DOHH2 (cell line): Measurements from ENCODE around the gene MAP1B.

ENCODE experiments used
- H3F3A ChIP-seq: fragments of 200-600 bp; sonication (generic), shearing (Covaris generic); 2 replicates; pipeline ENCODE4 v1.6.0; 2016; ENCODE audit warnings: antibody characterized with exemption, mild to moderate bottlenecking; ENCODE audit not compliant: control insufficient read depth, insufficient read depth
- H3K27ac ChIP-seq: fragments of 200-600 bp; sonication (generic); 2 replicates; pipeline ENCODE4 v1.5.1; 2014; ENCODE audit warnings: low read depth, mild to moderate bottlenecking, low read length, moderate library complexity
- H3K27me3 ChIP-seq: fragments of 200-600 bp; sonication (generic); 2 replicates; pipeline ENCODE4 v1.6.1; 2014; ENCODE audit warnings: mild to moderate bottlenecking, low read length, mixed read lengths; ENCODE audit not compliant: control insufficient read depth
- H3K36me3 ChIP-seq: fragments of 200-600 bp; sonication (generic); 2 replicates; pipeline ENCODE4 v1.6.1; 2014; ENCODE audit warnings: mild to moderate bottlenecking, low read length, moderate library complexity, mixed read lengths; ENCODE audit not compliant: control insufficient read depth
- H3K4me1 ChIP-seq: fragments of 200-600 bp; sonication (generic); 2 replicates; pipeline ENCODE4 v1.6.1; 2014; ENCODE audit warnings: mild to moderate bottlenecking, low read length, mixed read lengths; ENCODE audit not compliant: control insufficient read depth
- H3K4me2 ChIP-seq: fragments of 200-600 bp; sonication (generic); 2 replicates; pipeline ENCODE4 v1.6.0; 2014; ENCODE audit warnings: mild to moderate bottlenecking, low read length, moderate library complexity
- H3K4me3 ChIP-seq: fragments of 200-600 bp; sonication (generic); 2 replicates; pipeline ENCODE4 v1.5.1; 2014; ENCODE audit warnings: mild to moderate bottlenecking, low read length, mixed read lengths
- H3K79me2 ChIP-seq: fragments of 200-600 bp; sonication (generic); 2 replicates; pipeline ENCODE4 v1.6.1; 2014; ENCODE audit warnings: mild to moderate bottlenecking, low read length, mixed read lengths; ENCODE audit not compliant: control insufficient read depth
- H3K9me2 ChIP-seq: fragments of 200-600 bp; sonication (generic); replicated peaks from 2 replicates; pipeline ENCODE4 v1.6.1; 2014; ENCODE audit warnings: mild to moderate bottlenecking, low read length, mixed read lengths; ENCODE audit not compliant: control insufficient read depth
- H3K9me3 ChIP-seq: fragments of 200-600 bp; sonication (generic); 2 replicates; pipeline ENCODE4 v1.6.1; 2014; ENCODE audit warnings: antibody characterized with exemption, low read length, mixed read lengths; ENCODE audit not compliant: control insufficient read depth, insufficient read depth
- H4K20me1 ChIP-seq: fragments of 200-600 bp; sonication (generic); 2 replicates; pipeline ENCODE4 v1.6.0; 2014; ENCODE audit warnings: low read depth, mild to moderate bottlenecking, antibody characterized with exemption, low read length, moderate library complexity; ENCODE audit not compliant: control insufficient read depth, insufficient read depth
- CTCF ChIP-seq: fragments of 200-600 bp; sonication (generic); IDR thresholded peaks from one replicate; pipeline ENCODE4 v1.5.1; 2014; ENCODE audit warnings: antibody characterized with exemption, mild to moderate bottlenecking, low read depth, low read length; ENCODE audit not compliant: poor library complexity, severe bottlenecking
- EZH2phosphoT487 ChIP-seq: fragments of 200-600 bp; sonication (generic); IDR thresholded peaks from 2 replicates; pipeline ENCODE4 v1.6.1; 2017; ENCODE audit warnings: borderline replicate concordance, mild to moderate bottlenecking, antibody characterized with exemption, low read length, moderate library complexity, mixed read lengths

MAP1B gene

DNA sequence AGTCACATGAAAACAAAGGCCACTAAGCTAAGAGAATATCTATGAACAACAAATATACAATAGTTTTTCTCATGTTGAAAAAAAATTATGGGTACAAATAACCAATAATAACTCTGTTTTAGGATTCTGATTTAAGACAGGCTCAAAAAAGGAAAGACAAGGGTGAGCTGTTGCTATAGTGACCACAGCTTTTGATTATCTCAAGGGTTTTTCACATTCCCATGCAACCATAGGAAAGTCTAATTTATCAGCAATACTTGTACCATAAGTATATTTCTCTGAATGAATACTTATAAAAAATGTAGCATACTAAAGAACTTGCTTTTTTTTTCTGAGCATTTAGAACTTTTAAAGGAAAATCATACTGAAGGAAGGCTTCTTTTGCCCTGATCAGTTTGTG is 144.7 kb downstream of the MAP1B start:
- peaks cover 42% of the 10 kb centered on the region for H3K36me3 ChIP-seq
- no peaks in the 10 kb centered on the region for H3K9me2 ChIP-seq
- peaks cover 34% of the 10 kb centered on the region for H3K79me2 ChIP-seq
- H3K4me1 ChIP-seq: peaks cover 4% of the 10 kb centered on the region
- peaks cover 4% of the 10 kb centered on the region; the same call in 1 of the 2 replicates for H3F3A ChIP-seq
- no peak overlapping the region for H3K4me2 ChIP-seq
- no peaks in the 10 kb centered on the region for H3K9me3 ChIP-seq
- H3K4me3 ChIP-seq: no peak overlapping the region
- TF ChIP-seq CTCF: no peak
- no peak for TF ChIP-seq EZH2phosphoT487
- no peak overlapping the region for H3K27ac ChIP-seq
- H4K20me1 ChIP-seq: 0 out of 2 replicates have a peak, but pooled peaks cover 3% of the 10 kb centered on the region
- H3K27me3 ChIP-seq: no peaks in the 10 kb centered on the region

DNA sequence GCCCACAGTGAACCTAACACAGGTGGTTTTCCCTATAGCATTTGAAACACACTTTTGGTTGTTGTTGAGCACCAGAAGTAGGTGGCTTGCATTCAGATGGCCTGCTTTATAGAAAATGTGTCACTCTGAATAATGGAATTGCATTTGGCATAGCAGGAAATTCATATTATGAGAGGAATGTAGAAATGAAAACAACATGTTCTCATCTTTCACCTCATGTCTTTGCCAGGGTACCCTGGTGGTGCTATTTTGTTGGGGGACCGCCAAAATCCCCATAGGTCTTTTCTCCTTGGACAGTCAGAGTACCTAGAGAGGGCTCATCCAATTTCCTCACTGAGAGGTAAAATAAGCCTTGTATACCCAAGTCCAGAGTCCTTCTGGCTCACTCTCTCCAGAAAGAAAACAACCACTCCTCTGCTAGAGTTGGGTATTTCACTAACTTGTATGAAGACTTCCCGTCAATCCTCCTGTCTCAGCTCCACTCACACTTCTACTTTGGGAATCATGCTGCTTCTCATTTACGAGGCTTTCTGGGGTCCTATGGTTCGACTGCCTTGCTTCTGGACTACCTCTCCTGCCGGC is 145.4 kb downstream of the MAP1B start:
- Histone ChIP-seq H3K4me1 (no peaks in the 10 kb centered on the region), H4K20me1 (0 out of 2 replicates have a peak, but pooled peaks cover 3% of the 10 kb centered on the region), H3K36me3 (peaks cover 44% of the 10 kb centered on the region), H3K79me2 (peaks cover 29% of the 10 kb centered on the region), H3K27me3 (no peaks in the 10 kb centered on the region), H3K9me2 (no peaks in the 10 kb centered on the region), H3K27ac (no peak overlapping the region), H3K4me3 (no peak overlapping the region), H3K4me2 (no peak overlapping the region), H3K9me3 (no peaks in the 10 kb centered on the region), H3F3A (peaks cover under 1% of the 10 kb centered on the region; the same call in 1 of the 2 replicates)
- TF ChIP-seq EZH2phosphoT487 (no peak), CTCF (no peak)

GRCh38 chr5:72255237-72255636 is 148.0 kb downstream of the MAP1B start:
- Histone ChIP-seq H3F3A (no peaks in the 10 kb centered on the region; the same call in 1 of the 2 replicates), H3K4me1 (no peaks in the 10 kb centered on the region), H3K9me2 (no peaks in the 10 kb centered on the region), H3K4me3 (no peak overlapping the region), H3K27me3 (no peaks in the 10 kb centered on the region), H3K27ac (no peak overlapping the region), H3K4me2 (no peak overlapping the region), H3K9me3 (no peaks in the 10 kb centered on the region), H3K36me3 (peaks cover 59% of the 10 kb centered on the region), H3K79me2 (peaks cover 23% of the 10 kb centered on the region), H4K20me1 (0 out of 2 replicates have a peak, but pooled peaks cover 3% of the 10 kb centered on the region)
- TF ChIP-seq EZH2phosphoT487 (no peak), CTCF (no peak)
